ENCODE data around the gene PREP. TPM values are rescaled to one million over a fixed set of nuclear protein-coding genes. Genes with fewer than 3 reads are reported as not detected.
A peak's percentile ranks its signal among the peaks of the same experiment; 100 is the strongest.

Gene PREP
- total RNA-seq, result 10 to 100 TPM; 48.1 to 61.0 TPM

DNA sequence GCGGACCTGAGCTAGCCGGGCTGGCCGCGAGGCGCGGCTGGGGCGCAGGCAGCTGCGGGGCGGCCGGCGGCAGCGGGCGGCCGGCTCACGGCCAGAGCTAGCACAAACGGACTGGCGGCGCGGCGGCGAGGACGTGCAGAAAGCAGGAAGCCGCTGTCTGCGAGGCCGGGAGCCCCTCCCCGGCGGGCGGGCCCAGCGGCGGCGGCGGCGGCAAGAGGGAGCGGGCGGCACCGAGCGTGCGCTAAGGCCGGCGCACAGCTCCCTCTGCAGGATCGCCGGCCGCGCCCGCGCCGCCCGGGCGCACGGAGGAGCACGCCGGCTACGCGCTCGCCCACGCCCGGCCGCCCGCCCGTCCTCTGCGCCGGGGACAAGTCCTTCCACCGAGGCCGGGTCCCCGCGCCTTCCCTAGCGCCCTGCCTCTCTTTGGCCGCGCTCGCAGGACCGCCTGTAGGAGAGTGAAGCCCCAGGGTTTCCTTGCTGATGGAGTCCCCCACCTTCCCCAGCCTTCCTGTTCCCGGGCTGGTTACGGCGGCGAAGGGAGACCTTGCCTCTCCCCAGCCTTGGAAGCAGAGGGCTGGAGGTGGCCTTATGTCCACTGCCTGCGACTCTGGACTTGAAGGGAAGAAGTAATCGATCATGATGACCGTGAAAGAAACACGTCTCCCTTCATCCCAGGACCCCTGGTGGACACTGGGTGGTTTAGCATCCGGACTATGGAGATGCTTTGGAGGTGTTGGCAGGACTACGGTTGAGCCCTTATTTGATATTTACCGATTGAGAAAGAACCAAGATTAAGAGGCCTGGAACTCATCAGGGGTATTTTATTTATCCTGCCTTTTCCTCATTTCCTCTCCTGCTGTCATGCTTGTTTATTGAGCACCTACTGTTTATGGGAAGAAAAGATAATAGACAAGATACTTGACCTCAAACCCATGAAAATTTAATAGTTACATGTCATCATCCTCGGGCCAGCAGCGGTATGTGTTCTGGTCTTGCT, at the start of gene PREP:
TSS of gene PREP (minus strand) at position 144 of the 997 bp plus-strand sequence. CDS start 191 bp downstream, outside the sequence.
- Mint-ChIP-seq H3K9me3 (no peaks in the 10 kb centered on the region), H3K27me3 (peaks cover 15% of the 10 kb centered on the region in 2 donors), H3K4me3 (peak within 1 kb of the TSS; percentile 99), H3K4me1 (ENCODE audit: low read depth in 2 of 2) (peaks cover 38 to 55% of the 10 kb centered on the region in 2 donors), H3K27ac (peak within 1 kb of the TSS; percentile 81 to 87), H3K36me3 (no peaks in the 10 kb centered on the region)
- peak; percentile 96 to 98 for ATAC-seq
- peak; percentile 90 for DNase-seq (ENCODE audit: low spot score)

- Mint-ChIP-seq H3K27ac (peak overlapping the region; percentile 87 to 96), H3K27me3 (no peaks in the 10 kb centered on the region), H3K36me3 (no peaks in the 10 kb centered on the region), H3K9me3 (no peaks in the 10 kb centered on the region), H3K4me3 (peak overlapping the region; percentile 83), H3K4me1 (ENCODE audit: low read depth in 2 of 2) (peaks cover 29 to 41% of the 10 kb centered on the region in 2 donors)
- DNase-seq (ENCODE audit: low spot score), result no peak
- no peak for ATAC-seq
Observed at GRCh38 chr6:105452376-105452775, 49.5 kb upstream of the PREP start.

DNA sequence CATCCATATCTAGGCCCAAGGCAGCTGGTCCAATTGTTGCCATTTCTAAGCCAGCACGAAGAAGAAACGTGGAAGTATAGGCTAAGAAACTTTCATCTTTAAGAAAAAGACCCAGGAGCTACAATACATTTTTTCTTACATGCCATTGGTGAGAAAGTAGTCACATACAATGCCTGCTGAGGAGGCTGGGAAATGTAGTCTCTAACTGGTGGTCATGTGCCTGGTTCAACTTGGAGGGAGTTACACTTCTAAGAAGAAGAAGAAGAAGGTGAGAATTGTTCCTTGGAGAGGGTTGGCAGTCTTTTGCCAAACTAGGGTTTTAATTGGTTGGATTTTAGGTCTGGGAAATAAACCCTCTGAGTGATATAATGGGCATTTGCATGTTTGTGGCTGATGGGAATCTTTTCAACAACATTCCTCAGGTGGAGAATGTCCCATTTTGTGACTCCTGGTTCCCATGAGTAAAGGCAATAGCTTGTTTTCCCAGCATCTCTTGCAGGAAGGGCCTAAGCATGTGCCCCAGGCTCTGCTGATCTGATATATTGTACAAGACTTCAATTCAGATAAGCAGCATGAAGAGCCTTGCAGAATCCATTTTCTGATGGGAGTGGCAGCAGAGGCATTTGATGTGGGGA, 47.0 kb upstream of the PREP start:
- peaks cover 28 to 30% of the 10 kb centered on the region in 2 donors for H3K4me1 Mint-ChIP-seq (ENCODE audit: low read depth in 2 of 2)
- H3K9me3 Mint-ChIP-seq, result no peaks in the 10 kb centered on the region
- no peak for ATAC-seq
- no peak overlapping the region for H3K4me3 Mint-ChIP-seq
- H3K27ac Mint-ChIP-seq, result no peak overlapping the region
- no peaks in the 10 kb centered on the region for H3K27me3 Mint-ChIP-seq
- no peaks in the 10 kb centered on the region for H3K36me3 Mint-ChIP-seq
- DNase-seq (ENCODE audit: low spot score), result no peak

DNA sequence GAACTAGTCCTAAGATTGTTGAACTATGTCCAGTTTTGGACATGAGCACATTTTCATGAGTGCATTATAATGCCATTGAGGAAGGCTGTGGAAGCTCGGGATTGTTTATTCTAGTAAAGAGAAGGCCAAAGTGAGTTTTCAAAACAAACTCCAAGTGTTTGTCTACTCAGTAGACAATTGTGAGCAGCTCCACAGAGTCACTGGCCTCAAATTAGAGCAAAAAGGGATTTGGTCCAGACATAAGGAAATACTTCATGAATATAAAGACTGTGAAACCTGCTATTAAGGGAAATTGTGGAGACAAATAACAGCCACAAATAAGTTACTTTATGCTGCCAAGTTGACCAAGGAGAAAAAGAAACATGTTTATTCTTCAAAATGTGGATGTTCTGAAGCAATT, 42.6 kb upstream of the PREP start:
- Mint-ChIP-seq H3K27me3 (no peaks in the 10 kb centered on the region), H3K27ac (no peak overlapping the region), H3K4me3 (no peak overlapping the region), H3K36me3 (no peaks in the 10 kb centered on the region), H3K4me1 (ENCODE audit: low read depth in 2 of 2) (no peaks in the 10 kb centered on the region), H3K9me3 (no peaks in the 10 kb centered on the region)
- ATAC-seq, result no peak
- no peak for DNase-seq (ENCODE audit: low spot score)

- ATAC-seq, result no peak
- no peak overlapping the region for H3K4me3 Mint-ChIP-seq
Observed at GRCh38 chr6:105443941-105444340, 41.1 kb upstream of the PREP start.

GRCh38 chr6:105442369-105442768, 39.5 kb upstream of the PREP start:
- H3K4me3 Mint-ChIP-seq, result no peak overlapping the region
- H3K27ac Mint-ChIP-seq, result no peak overlapping the region
- DNase-seq (ENCODE audit: low spot score) (no peak), ATAC-seq (no peak)
- H3K36me3 Mint-ChIP-seq, result no peaks in the 10 kb centered on the region
- H3K4me1 Mint-ChIP-seq (ENCODE audit: low read depth in 2 of 2), result no peaks in the 10 kb centered on the region
- no peaks in the 10 kb centered on the region for H3K9me3 Mint-ChIP-seq
- H3K27me3 Mint-ChIP-seq, result peaks cover 0 to 2% of the 10 kb centered on the region in 2 donors

More at GRCh38 chr6:105443941-105444340, 41.1 kb upstream of the PREP start:
- peaks cover 0 to 1% of the 10 kb centered on the region in 2 donors for H3K27me3 Mint-ChIP-seq
- no peak for DNase-seq (ENCODE audit: low spot score)
- H3K9me3 Mint-ChIP-seq, result no peaks in the 10 kb centered on the region
- no peak overlapping the region for H3K27ac Mint-ChIP-seq
- H3K4me1 Mint-ChIP-seq (ENCODE audit: low read depth in 2 of 2), result no peaks in the 10 kb centered on the region
- no peaks in the 10 kb centered on the region for H3K36me3 Mint-ChIP-seq

DNA sequence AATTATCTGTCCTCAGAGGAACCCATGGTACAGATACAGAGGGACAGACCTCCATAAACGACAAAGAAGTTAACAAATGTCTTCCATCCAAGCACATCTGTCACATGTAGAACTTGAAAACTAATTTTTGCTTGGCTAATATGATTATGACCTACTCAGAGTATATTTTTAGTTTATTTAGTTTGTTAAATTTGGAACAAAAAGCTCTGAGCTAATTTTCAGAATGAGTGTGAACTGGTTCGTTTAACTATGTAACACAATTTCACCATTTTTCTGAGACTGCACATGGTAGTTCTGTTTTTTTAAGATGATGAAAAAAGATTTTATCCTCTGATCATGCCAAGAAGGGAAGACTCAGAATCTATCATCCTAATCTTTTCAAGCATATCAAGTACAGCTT, 34.4 kb upstream of the PREP start:
- no peak for DNase-seq (ENCODE audit: low spot score)
- peaks cover 0 to 2% of the 10 kb centered on the region in 2 donors for H3K27me3 Mint-ChIP-seq
- H3K9me3 Mint-ChIP-seq, result no peaks in the 10 kb centered on the region
- no peak for ATAC-seq
- no peak overlapping the region for H3K4me3 Mint-ChIP-seq
- H3K4me1 Mint-ChIP-seq (ENCODE audit: low read depth in 2 of 2), result no peaks in the 10 kb centered on the region
- H3K36me3 Mint-ChIP-seq, result no peaks in the 10 kb centered on the region
- H3K27ac Mint-ChIP-seq, result no peak overlapping the region

- Mint-ChIP-seq H3K36me3 (no peaks in the 10 kb centered on the region), H3K4me3 (no peak overlapping the region), H3K27me3 (no peaks in the 10 kb centered on the region), H3K4me1 (ENCODE audit: low read depth in 2 of 2) (no peaks in the 10 kb centered on the region), H3K9me3 (no peaks in the 10 kb centered on the region), H3K27ac (no peak overlapping the region)
- no peak for DNase-seq (ENCODE audit: low spot score)
- no peak for ATAC-seq
Observed at GRCh38 chr6:105433723-105434122, 30.8 kb upstream of the PREP start.

- ATAC-seq (no peak), DNase-seq (ENCODE audit: low spot score) (no peak)
- H3K36me3 Mint-ChIP-seq, result no peaks in the 10 kb centered on the region
- no peak overlapping the region for H3K27ac Mint-ChIP-seq
- H3K4me3 Mint-ChIP-seq, result no peak overlapping the region
- H3K4me1 Mint-ChIP-seq (ENCODE audit: low read depth in 2 of 2), result no peaks in the 10 kb centered on the region
- H3K27me3 Mint-ChIP-seq, result no peaks in the 10 kb centered on the region
- no peaks in the 10 kb centered on the region for H3K9me3 Mint-ChIP-seq
Observed at GRCh38 chr6:105432797-105433196, 29.9 kb upstream of the PREP start.

GRCh38 chr6:105431226-105431625, 28.3 kb upstream of the PREP start:
- H3K4me1 Mint-ChIP-seq (ENCODE audit: low read depth in 2 of 2), result no peaks in the 10 kb centered on the region
- H3K27ac Mint-ChIP-seq, result no peak overlapping the region
- H3K4me3 Mint-ChIP-seq, result no peak overlapping the region

DNA sequence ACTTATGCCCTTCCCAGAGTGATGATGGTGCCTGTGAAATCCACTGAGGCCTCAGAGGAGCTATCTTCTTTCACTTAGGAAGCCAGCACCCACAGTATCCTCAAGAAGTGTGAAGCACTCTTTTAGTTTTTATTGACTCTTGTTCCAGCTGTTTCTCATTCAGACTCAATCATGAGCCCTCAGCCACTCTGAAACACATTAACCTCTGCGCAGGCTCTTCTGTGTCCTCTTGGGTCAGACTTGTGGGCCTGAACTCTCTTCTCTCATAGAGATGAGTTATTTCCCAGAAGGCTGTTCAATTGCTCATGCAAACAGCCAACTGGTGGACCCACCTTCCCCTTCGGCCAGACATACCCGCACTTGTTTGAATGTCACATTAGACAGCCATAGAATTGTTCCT, 27.8 kb upstream of the PREP start:
- H3K36me3 Mint-ChIP-seq, result no peaks in the 10 kb centered on the region
- DNase-seq (ENCODE audit: low spot score) (no peak), ATAC-seq (no peak)
- no peaks in the 10 kb centered on the region for H3K9me3 Mint-ChIP-seq
- H3K4me1 Mint-ChIP-seq (ENCODE audit: low read depth in 2 of 2), result no peaks in the 10 kb centered on the region
- H3K27ac Mint-ChIP-seq, result no peak overlapping the region
- no peak overlapping the region for H3K4me3 Mint-ChIP-seq
- H3K27me3 Mint-ChIP-seq, result no peaks in the 10 kb centered on the region

More at GRCh38 chr6:105431226-105431625, 28.3 kb upstream of the PREP start:
- H3K36me3 Mint-ChIP-seq, result no peaks in the 10 kb centered on the region
- no peak for ATAC-seq
- no peak for DNase-seq (ENCODE audit: low spot score)
- no peaks in the 10 kb centered on the region for H3K27me3 Mint-ChIP-seq
- H3K9me3 Mint-ChIP-seq, result no peaks in the 10 kb centered on the region

- no peak for DNase-seq (ENCODE audit: low spot score)
- H3K27ac Mint-ChIP-seq, result no peak overlapping the region
- ATAC-seq, result no peak
- no peaks in the 10 kb centered on the region for H3K4me1 Mint-ChIP-seq (ENCODE audit: low read depth in 2 of 2)
- no peaks in the 10 kb centered on the region for H3K36me3 Mint-ChIP-seq
- H3K4me3 Mint-ChIP-seq, result no peak overlapping the region
- no peaks in the 10 kb centered on the region for H3K9me3 Mint-ChIP-seq
- no peaks in the 10 kb centered on the region for H3K27me3 Mint-ChIP-seq
Observed at GRCh38 chr6:105429676-105430075, 26.8 kb upstream of the PREP start.

DNA sequence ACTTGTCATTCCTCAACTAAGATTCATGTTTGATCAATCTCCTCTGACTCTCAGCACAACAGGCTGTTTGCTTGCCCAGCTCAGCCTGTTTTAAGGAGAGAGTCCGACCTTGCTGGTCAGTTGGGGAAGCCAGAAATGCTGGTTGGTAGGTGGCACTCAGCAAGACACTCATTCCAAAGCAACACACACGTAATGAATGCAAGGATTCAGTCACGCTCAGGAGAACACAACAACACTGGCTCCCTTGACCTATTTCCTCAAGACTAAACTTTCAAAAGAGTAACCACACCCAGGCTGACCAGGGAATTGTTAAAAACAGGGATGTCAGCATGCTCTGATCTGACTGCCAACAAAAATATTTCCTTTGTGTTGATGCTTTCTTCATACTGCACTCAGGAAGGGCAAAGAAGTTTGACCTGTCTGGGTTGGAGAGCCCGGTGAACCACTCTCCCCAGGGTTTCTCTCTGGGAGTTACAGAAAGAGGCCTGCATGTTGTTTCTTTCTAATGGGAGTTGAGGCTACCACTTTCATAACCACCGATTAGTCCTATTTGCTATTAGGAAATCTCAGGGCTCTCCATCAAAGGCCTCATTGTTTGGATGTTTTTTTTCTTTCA, 25.6 kb upstream of the PREP start:
- no peaks in the 10 kb centered on the region for H3K36me3 Mint-ChIP-seq
- H3K27me3 Mint-ChIP-seq, result peaks cover 0 to 2% of the 10 kb centered on the region in 2 donors

More for the DNA sequence above, 25.6 kb upstream of the PREP start:
- no peak overlapping the region for H3K4me3 Mint-ChIP-seq
- H3K4me1 Mint-ChIP-seq (ENCODE audit: low read depth in 2 of 2), result peaks cover 0 to 2% of the 10 kb centered on the region in 2 donors
- ATAC-seq (no peak), DNase-seq (ENCODE audit: low spot score) (no peak)
- no peak overlapping the region for H3K27ac Mint-ChIP-seq
- no peaks in the 10 kb centered on the region for H3K9me3 Mint-ChIP-seq

Data from natural killer cell treated with Interleukin-12 subunit alpha and Interleukin-12 subunit beta and Interleukin-15 and Interleukin-18, amount 100 ng/mL, for 72 hours (primary cell).